Adrenal gland (tissue), 19 donors: ENCODE measurements around the gene LOX. TPM values are rescaled to one million over a fixed set of nuclear protein-coding genes. Genes with fewer than 3 reads are reported as not detected.
A peak's percentile ranks its signal among the peaks of the same experiment; 100 is the strongest.

Source experiments
- DNase-seq, 7 donors: peaks; one replicate each; pipeline ENCODE4 v3.0.0-alpha.2; 2019 to 2020
- H3K27ac ChIP-seq, 5 donors: fragments of 200-600 bp; sonication (generic) in 4 of 5; 1 replicate in 3 of 5; 2 replicates in 2 of 5; pipeline versions ENCODE4 v1.5.1 to v1.8.0; 2016 to 2020; ENCODE audit warnings: mild to moderate bottlenecking in 1 of 5
- H3K27me3 ChIP-seq: fragments of 200-600 bp; 2 replicates; pipeline ENCODE4 v1.8.0; 2021
- H3K36me3 ChIP-seq, 2 donors: fragments of 200-600 bp; replicated peaks in 1 of 2; 1 replicate in 1 of 2; 2 replicates in 1 of 2; pipeline versions ENCODE4 v1.5.1 to v1.8.0; 2018 to 2022
- H3K4me1 ChIP-seq, 2 donors: fragments of 200-600 bp; replicated peaks in 1 of 2; 1 replicate in 1 of 2; 2 replicates in 1 of 2; pipeline versions ENCODE4 v1.5.1 to v1.8.0; 2018 to 2021
- H3K4me3 ChIP-seq, 4 donors: fragments of 200-600 bp; sonication (generic) in 3 of 4; one replicate each; pipeline ENCODE4 v1.5.1; 2016 to 2018
- H3K9me3 ChIP-seq, 3 donors: fragments of 200-600 bp; sonication (generic) in 1 of 3; replicated peaks in 1 of 3; 1 replicate in 2 of 3; 2 replicates in 1 of 3; pipeline versions ENCODE4 v1.5.1 to v1.8.0; 2016 to 2021
- CTCF ChIP-seq, 6 experiments: fragments of 450-650 bp in 4 of 6; fragments of 200-600 bp in 2 of 6; sonication (generic) in 1 of 6; IDR thresholded peaks; 1 replicate in 5 of 6; 2 replicates in 1 of 6; pipeline versions ENCODE4 v1.5.1 to v1.8.0; 2016 to 2021; ENCODE audit warnings: antibody characterized with exemption in 6 of 6, mild to moderate bottlenecking in 2 of 6, moderate library complexity in 1 of 6
- POLR2A ChIP-seq, 2 donors: fragments of 450-650 bp; IDR thresholded peaks; one replicate each; pipeline ENCODE4 v1.6.1; 2017; ENCODE audit warnings: antibody characterized with exemption in 2 of 2, mild to moderate bottlenecking in 2 of 2, moderate library complexity in 1 of 2
- WGBS, 4 donors: extraction: QIAGEN DNeasy Blood & Tissue Kit in 2 of 4; methylation state at CpG; one replicate each; pipeline versions ENCODE4 v1.1.5 to v1.1.7; 2013 to 2017; 5-methylcytosine and 5-hydroxymethylcytosine counted together
- intact Hi-C, 2 donors: fragments of 100-400 bp; cut with DNase I; formaldehyde crosslinking; loops; one replicate each; pipeline versions ENCODE4 v1.14.1 to v1.15.0; 2022 to 2023
- long read RNA-seq, 10 donors: library from polyadenylated mRNA in 3 of 10; unstranded in 2 of 10; stranded (forward) in 1 of 10; transcript quantifications; one replicate each; pipeline ENCODE4 v2.0.0 and lab custom pipeline, GENCODE V29; 2021 to 2026
- polyA plus RNA-seq, 3 donors: library from polyadenylated mRNA; stranded (reverse); fragments of 200-250 nt in 2 of 3; fragments of 350-450 nt in 1 of 3; fragmentation: Illumina TruSeq in 1 of 3; extraction: RNeasy Lipid Tissue Mini Kit (QIAGEN cat#74804) in 1 of 3; gene quantifications; one replicate each; pipeline ENCODE4 v1.2.3, GENCODE V29; 2013 to 2014
- total RNA-seq, 9 donors: library from RNA; depleted of rRNA in 4 of 9; stranded (reverse); fragments of >200 nt in 4 of 9; fragments of 120-200 nt in 1 of 9; fragmentation: NEBNext Ultra II Directional in 1 of 9; extraction: Animal tissue kit (Norgen Biotek cat#: 25700) in 1 of 9; gene quantifications; one replicate each; pipeline versions ENCODE4 v1.1.0 to v1.2.4, GENCODE V29; 2013 to 2023
- donor health status: healthy with polysubstance abuse.
- donor health status: Bipolar disorder and iron deficiency.
- donor health status: DM: yes; HTN: yes; CAD: no.
- donor health status: DM: no; HTN: no; CAD: no.
- donor health status: DM: no; HTN: no; CAD: no.
- donor health status: DM: yes; HTN: yes; CAD: no.

LOX gene
- 10 to 100 TPM in 4 of 9 donors, 1 to 10 TPM in 5; 2.6 to 13.6 (median 8.8) TPM for total RNA-seq
- 1 to 10 TPM; 1.9 to 2.5 (median 2.2) TPM for polyA plus RNA-seq
- long read RNA-seq, donor 1: 0 reads
- long read RNA-seq, donor 2: 0 reads
- long read RNA-seq, donor 3: 0 reads
- long read RNA-seq, donor 4, partial matches to known transcripts: 0 of 1 reads
- long read RNA-seq, donor 4, other reads (novel, unspliced or antisense): 1 of 1 reads
- long read RNA-seq, donor 5, full-length matches to known transcripts: 10 of 10 reads
- long read RNA-seq, donor 5, partial matches to known transcripts: 0 of 10 reads
- long read RNA-seq, donor 5, other reads (novel, unspliced or antisense): 0 of 10 reads
- long read RNA-seq, donor 6, partial matches to known transcripts: 0 of 1 reads
- long read RNA-seq, donor 6, other reads (novel, unspliced or antisense): 1 of 1 reads
- long read RNA-seq, donor 7, full-length matches to known transcripts: 1 of 1 reads
- long read RNA-seq, donor 7, partial matches to known transcripts: 0 of 1 reads
- long read RNA-seq, donor 7, other reads (novel, unspliced or antisense): 0 of 1 reads
- long read RNA-seq, donor 8, full-length matches to known transcripts: 1 of 1 reads
- long read RNA-seq, donor 8, partial matches to known transcripts: 0 of 1 reads
- long read RNA-seq, donor 8, other reads (novel, unspliced or antisense): 0 of 1 reads
- long read RNA-seq, donor 9, full-length matches to known transcripts: 2 of 2 reads
- long read RNA-seq, donor 9, partial matches to known transcripts: 0 of 2 reads
- long read RNA-seq, donor 9, other reads (novel, unspliced or antisense): 0 of 2 reads
- long read RNA-seq, donor 10, full-length matches to known transcripts: 2 of 2 reads
- long read RNA-seq, donor 10, partial matches to known transcripts: 0 of 2 reads
- long read RNA-seq, donor 10, other reads (novel, unspliced or antisense): 0 of 2 reads

GRCh38 chr5:122078116-122079110 lies at the start of gene LOX:
Gene LOX (minus strand): TSS chr5:122078259. CDS start chr5:122077985, 274 bp downstream.
- TF ChIP-seq POLR2A (IDR thresholded peaks at IDR 0.05) (peak in 1 of 2 donors; percentile 40), CTCF (IDR thresholded peaks at IDR 0.05) (no peak)
- peak; percentile 36 to 71 (median 56) for DNase-seq
- Histone ChIP-seq H3K27me3 (no peaks in the 10 kb centered on the region), H3K4me3 (peak within 1 kb of the TSS in 2 of 4 donors; percentile 31 to 53), H3K36me3 (no peaks in the 10 kb centered on the region), H3K4me1 (peaks cover 10 to 25% of the 10 kb centered on the region in 2 donors), H3K27ac (peak within 1 kb of the TSS in 2 of 5 donors; percentile 58 to 79), H3K9me3 (no peaks in the 10 kb centered on the region)
- intact Hi-C loops: loop anchor here in 1 of 2 donors (10.0 kb wide), 1 partner anchor 104 kb away; no protein-coding TSS in a partner anchor
- 3 to 5% (median 4%) methylated on average over 28 to 35 of the region's 35 CpGs for WGBS, 4 donors

- TF ChIP-seq CTCF (IDR thresholded peaks at IDR 0.05) (no peak), POLR2A (IDR thresholded peaks at IDR 0.05) (no peak)
- intact Hi-C loops: no loop called here
- no peaks in the 10 kb centered on the region for H3K9me3 ChIP-seq
- WGBS, 4 donors: 59 to 70% (median 61%) methylated on average over 10 of the region's 10 CpGs
- H3K4me3 ChIP-seq: no peak overlapping the region
- DNase-seq: no peak
- H3K4me1 ChIP-seq: no peaks in the 10 kb centered on the region
- H3K27ac ChIP-seq: no peak overlapping the region
- H3K36me3 ChIP-seq: no peaks in the 10 kb centered on the region
- no peaks in the 10 kb centered on the region for H3K27me3 ChIP-seq
These were observed 48.8 kb upstream of the LOX start for GRCh38 chr5:122126756-122127321.

- Histone ChIP-seq H3K36me3 (no peaks in the 10 kb centered on the region), H3K4me3 (no peak overlapping the region), H3K4me1 (no peaks in the 10 kb centered on the region), H3K9me3 (no peaks in the 10 kb centered on the region), H3K27me3 (no peaks in the 10 kb centered on the region), H3K27ac (no peak overlapping the region)
- no peak for DNase-seq
- TF ChIP-seq POLR2A (IDR thresholded peaks at IDR 0.05) (no peak), CTCF (IDR thresholded peaks at IDR 0.05) (no peak)
- intact Hi-C loops: no loop called here
- 45 to 58% (median 49%) methylated on average over 2 of the region's 2 CpGs for WGBS, 4 donors
These were observed 48.2 kb upstream of the LOX start for GRCh38 chr5:122126177-122126755.
